Astrocyte (in vitro differentiated cells and primary cell): ENCODE data around the gene USP34. TPM values are rescaled to one million over a fixed set of nuclear protein-coding genes. Genes with fewer than 3 reads are reported as not detected.

Experiments
- DNase-seq: peaks from one replicate; pipeline ENCODE4 v3.0.0-alpha.2; 2010; ENCODE audit warnings: low read depth
- FAIRE-seq: peaks from 2 replicates; lab custom pipeline; 2011; peaks lifted over from hg19 to GRCh38; lab: Jason Lieb, UNC
- H2AFZ ChIP-seq: 2 replicates; pipeline ENCODE4 v1.6.0; 2012; ENCODE audit warnings: low read depth, low read length, inconsistent platforms
- H3K27ac ChIP-seq: 2 replicates; pipeline ENCODE4 v1.5.1; 2011; ENCODE audit warnings: low read depth, low read length, inconsistent platforms
- H3K27me3 ChIP-seq: 2 replicates; pipeline ENCODE4 v1.6.0; 2011; ENCODE audit warnings: low read length, inconsistent platforms; ENCODE audit not compliant: insufficient read depth
- H3K36me3 ChIP-seq: 2 replicates; pipeline ENCODE4 v1.5.1; 2011; ENCODE audit warnings: low read length, inconsistent platforms; ENCODE audit not compliant: insufficient read depth
- H3K4me1 ChIP-seq: 2 replicates; pipeline ENCODE4 v1.5.1; 2011; ENCODE audit warnings: low read length, inconsistent platforms; ENCODE audit not compliant: insufficient read depth
- H3K4me2 ChIP-seq: 2 replicates; pipeline ENCODE4 v1.6.0; 2012; ENCODE audit warnings: low read length, inconsistent platforms
- H3K4me3 ChIP-seq: 2 replicates; pipeline ENCODE4 v1.5.1; 2011; ENCODE audit warnings: low read depth, mild to moderate bottlenecking, low read length, inconsistent platforms; ENCODE audit not compliant: insufficient read depth
- H3K79me2 ChIP-seq: 2 replicates; pipeline ENCODE4 v1.6.0; 2012; ENCODE audit warnings: mild to moderate bottlenecking, low read length, inconsistent platforms; ENCODE audit not compliant: insufficient read depth
- H3K9ac ChIP-seq: 2 replicates; pipeline ENCODE4 v1.6.0; 2012; ENCODE audit warnings: mild to moderate bottlenecking, low read length, inconsistent platforms
- H3K9me3 ChIP-seq: 2 replicates; pipeline ENCODE4 v1.5.1; 2012; ENCODE audit warnings: low read depth, mild to moderate bottlenecking, low read length, inconsistent platforms; ENCODE audit not compliant: insufficient read depth
- H4K20me1 ChIP-seq: 2 replicates; pipeline ENCODE4 v1.6.0; 2012; ENCODE audit warnings: low read length, inconsistent platforms; ENCODE audit not compliant: insufficient read depth
- H3K27ac Mint-ChIP-seq: one replicate; pipeline ENCODE4 v1.8.0; 2021; ENCODE audit warnings: mild to moderate bottlenecking, mixed read lengths; ENCODE audit not compliant: unreplicated experiment
- H3K27me3 Mint-ChIP-seq: one replicate; pipeline ENCODE4 v1.8.0; 2021; ENCODE audit warnings: low read depth, mixed read lengths; ENCODE audit not compliant: unreplicated experiment
- H3K36me3 Mint-ChIP-seq: one replicate; pipeline ENCODE4 v1.8.0; 2021; ENCODE audit warnings: low read depth, mixed read lengths; ENCODE audit not compliant: unreplicated experiment
- H3K4me1 Mint-ChIP-seq: one replicate; pipeline ENCODE4 v1.8.0; 2021; ENCODE audit warnings: low read depth, mixed read lengths; ENCODE audit not compliant: unreplicated experiment
- H3K4me3 Mint-ChIP-seq: one replicate; pipeline ENCODE4 v1.8.0; 2021; ENCODE audit warnings: mild to moderate bottlenecking, moderate library complexity, mixed read lengths; ENCODE audit not compliant: unreplicated experiment
- H3K9me3 Mint-ChIP-seq: one replicate; pipeline ENCODE4 v1.8.0; 2021; ENCODE audit warnings: mild to moderate bottlenecking, mixed read lengths; ENCODE audit not compliant: unreplicated experiment
- EZH2 ChIP-seq: IDR thresholded peaks from 2 replicates; pipeline ENCODE4 v1.6.1; 2012; ENCODE audit warnings: mild to moderate bottlenecking, low read length, inconsistent platforms; ENCODE audit not compliant: insufficient read depth
- total RNA-seq: library from RNA; stranded (reverse); gene quantifications from 2 replicates; pipeline ENCODE4 v1.2.1, GENCODE V29; 2021
- TF ChIP-seq, protein P1 (sequence below): IDR thresholded peaks from 2 replicates; pipeline ENCODE4 v1.5.1; 2011; ENCODE audit warnings: low read depth, mild to moderate bottlenecking, inconsistent platforms, low read length, moderate library complexity; ENCODE audit not compliant: insufficient read depth

The USP34 gene
- total RNA-seq, 1 donor from 2014 or later = 99.9 TPM

DNA sequence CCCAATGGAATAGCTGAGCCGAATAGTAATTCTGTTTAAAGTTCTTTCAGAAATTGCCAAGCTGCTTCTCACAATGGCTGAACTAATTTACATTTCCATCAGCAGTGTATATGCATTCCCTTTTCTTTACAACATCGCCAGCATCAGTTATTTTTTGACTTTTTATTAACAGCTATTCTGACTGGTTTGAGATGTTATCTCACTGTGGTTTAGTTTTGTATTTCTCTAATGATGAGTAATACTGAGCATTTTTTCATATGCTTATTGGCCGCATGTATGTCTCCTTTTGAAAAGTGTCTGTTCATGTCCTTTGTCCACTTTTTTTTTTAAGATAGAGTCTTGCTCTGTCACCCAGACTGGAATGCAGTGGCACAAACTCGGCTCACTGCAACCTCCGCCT lies 208.2 kb downstream of the USP34 start:
- peaks cover 11% of the 10 kb centered on the region for H3K36me3 ChIP-seq
- no peaks in the 10 kb centered on the region for H3K9me3 Mint-ChIP-seq
- no peak overlapping the region for H3K4me3 Mint-ChIP-seq
- no peaks in the 10 kb centered on the region for H3K79me2 ChIP-seq
- H3K27ac ChIP-seq = peak overlapping the region; percentile 7
- TF ChIP-seq, protein P1, sequence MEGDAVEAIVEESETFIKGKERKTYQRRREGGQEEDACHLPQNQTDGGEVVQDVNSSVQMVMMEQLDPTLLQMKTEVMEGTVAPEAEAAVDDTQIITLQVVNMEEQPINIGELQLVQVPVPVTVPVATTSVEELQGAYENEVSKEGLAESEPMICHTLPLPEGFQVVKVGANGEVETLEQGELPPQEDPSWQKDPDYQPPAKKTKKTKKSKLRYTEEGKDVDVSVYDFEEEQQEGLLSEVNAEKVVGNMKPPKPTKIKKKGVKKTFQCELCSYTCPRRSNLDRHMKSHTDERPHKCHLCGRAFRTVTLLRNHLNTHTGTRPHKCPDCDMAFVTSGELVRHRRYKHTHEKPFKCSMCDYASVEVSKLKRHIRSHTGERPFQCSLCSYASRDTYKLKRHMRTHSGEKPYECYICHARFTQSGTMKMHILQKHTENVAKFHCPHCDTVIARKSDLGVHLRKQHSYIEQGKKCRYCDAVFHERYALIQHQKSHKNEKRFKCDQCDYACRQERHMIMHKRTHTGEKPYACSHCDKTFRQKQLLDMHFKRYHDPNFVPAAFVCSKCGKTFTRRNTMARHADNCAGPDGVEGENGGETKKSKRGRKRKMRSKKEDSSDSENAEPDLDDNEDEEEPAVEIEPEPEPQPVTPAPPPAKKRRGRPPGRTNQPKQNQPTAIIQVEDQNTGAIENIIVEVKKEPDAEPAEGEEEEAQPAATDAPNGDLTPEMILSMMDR = no peak
- no peak for TF ChIP-seq EZH2
- DNase-seq (peak; percentile 68), FAIRE-seq (no peak)
- no peaks in the 10 kb centered on the region for H3K9me3 ChIP-seq
- H3K36me3 Mint-ChIP-seq = peaks cover 10% of the 10 kb centered on the region
- no peaks in the 10 kb centered on the region for H3K27me3 Mint-ChIP-seq
- no peak overlapping the region for H2AFZ ChIP-seq
- no peak overlapping the region for H3K4me3 ChIP-seq
- H3K27ac Mint-ChIP-seq = peak overlapping the region; percentile 41
- no peaks in the 10 kb centered on the region for H4K20me1 ChIP-seq
- no peak overlapping the region for H3K9ac ChIP-seq
- peaks cover 6% of the 10 kb centered on the region for H3K4me1 ChIP-seq
- H3K4me2 ChIP-seq = no peak overlapping the region
- peaks cover 2% of the 10 kb centered on the region for H3K4me1 Mint-ChIP-seq
- H3K27me3 ChIP-seq = no peaks in the 10 kb centered on the region

- H3K27ac ChIP-seq = no peak overlapping the region
- no peak overlapping the region for H3K4me2 ChIP-seq
- FAIRE-seq (no peak), DNase-seq (no peak)
- TF ChIP-seq, protein P1 = no peak
- no peak for TF ChIP-seq EZH2
- peaks cover 10% of the 10 kb centered on the region for H3K4me1 Mint-ChIP-seq
- peaks cover 11% of the 10 kb centered on the region for H3K4me1 ChIP-seq
- peaks cover 15% of the 10 kb centered on the region for H3K36me3 Mint-ChIP-seq
- peaks cover 15% of the 10 kb centered on the region for H3K36me3 ChIP-seq
- no peak overlapping the region for H3K4me3 ChIP-seq
- no peaks in the 10 kb centered on the region for H3K79me2 ChIP-seq
- no peak overlapping the region for H3K27ac Mint-ChIP-seq
- no peaks in the 10 kb centered on the region for H3K27me3 Mint-ChIP-seq
- H3K27me3 ChIP-seq = no peaks in the 10 kb centered on the region
- H3K9me3 ChIP-seq = no peaks in the 10 kb centered on the region
- H3K4me3 Mint-ChIP-seq = no peak overlapping the region
- H4K20me1 ChIP-seq = no peaks in the 10 kb centered on the region
- no peak overlapping the region for H3K9ac ChIP-seq
- no peak overlapping the region for H2AFZ ChIP-seq
- H3K9me3 Mint-ChIP-seq = no peaks in the 10 kb centered on the region
Measured at GRCh38 chr2:61257446-61257845, 213.4 kb downstream of the USP34 start.

DNA sequence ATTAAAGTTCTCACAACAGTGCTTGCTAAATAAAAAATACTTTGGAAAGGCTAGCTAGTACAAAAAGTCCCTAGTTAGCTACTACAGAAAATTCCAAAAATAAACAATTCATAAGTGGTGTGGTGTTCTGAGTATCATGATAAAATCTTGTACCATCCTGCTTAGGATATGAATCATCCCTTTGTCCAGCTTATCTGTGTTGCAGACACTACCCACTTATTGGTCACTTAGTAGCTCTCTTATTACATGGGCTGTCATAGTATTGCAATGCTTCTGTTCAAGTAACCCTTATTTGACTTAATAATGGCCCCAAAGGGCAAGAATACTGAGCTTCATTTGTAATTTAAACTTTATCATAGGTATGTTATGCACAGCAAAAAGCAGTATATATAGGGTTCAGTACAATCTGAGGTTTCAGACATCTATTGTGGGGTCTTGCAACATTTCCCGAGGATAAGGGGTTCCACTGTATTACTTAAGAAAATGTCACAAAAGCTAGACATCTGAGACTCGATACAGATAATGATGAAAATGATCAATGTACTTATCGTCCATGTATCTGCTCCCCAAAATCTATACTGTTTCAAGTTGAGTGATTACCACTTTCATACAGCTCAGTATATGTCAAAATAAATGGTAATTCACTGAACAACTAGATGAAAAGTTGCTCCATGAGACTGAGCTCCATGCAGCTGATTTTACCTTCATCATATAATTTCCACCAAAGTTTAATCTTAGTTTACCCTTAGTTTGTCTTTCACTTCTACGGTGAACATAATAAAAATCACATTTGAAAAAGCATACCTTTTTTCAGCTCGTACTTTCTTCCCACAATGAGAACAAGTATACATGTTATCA lies 215.1 kb downstream of the USP34 start:
- FAIRE-seq (peak; percentile 34), DNase-seq (peak; percentile 91)
- Mint-ChIP-seq H3K4me1 (peaks cover 10% of the 10 kb centered on the region), H3K9me3 (no peaks in the 10 kb centered on the region), H3K36me3 (peaks cover 15% of the 10 kb centered on the region), H3K27me3 (no peaks in the 10 kb centered on the region), H3K27ac (no peak overlapping the region), H3K4me3 (no peak overlapping the region)
- Histone ChIP-seq H3K27me3 (no peaks in the 10 kb centered on the region), H3K27ac (peak overlapping the region; percentile 63), H3K4me2 (peak overlapping the region; percentile 56), H4K20me1 (no peaks in the 10 kb centered on the region), H3K79me2 (no peaks in the 10 kb centered on the region), H3K4me3 (no peak overlapping the region), H3K4me1 (peaks cover 11% of the 10 kb centered on the region), H3K36me3 (peaks cover 21% of the 10 kb centered on the region), H3K9ac (peak overlapping the region; percentile 34), H3K9me3 (no peaks in the 10 kb centered on the region), H2AFZ (no peak overlapping the region)
- TF ChIP-seq, protein P1 = no peak
